Measurements from ENCODE around the gene MYL12B.

MYL12B gene

DNA sequence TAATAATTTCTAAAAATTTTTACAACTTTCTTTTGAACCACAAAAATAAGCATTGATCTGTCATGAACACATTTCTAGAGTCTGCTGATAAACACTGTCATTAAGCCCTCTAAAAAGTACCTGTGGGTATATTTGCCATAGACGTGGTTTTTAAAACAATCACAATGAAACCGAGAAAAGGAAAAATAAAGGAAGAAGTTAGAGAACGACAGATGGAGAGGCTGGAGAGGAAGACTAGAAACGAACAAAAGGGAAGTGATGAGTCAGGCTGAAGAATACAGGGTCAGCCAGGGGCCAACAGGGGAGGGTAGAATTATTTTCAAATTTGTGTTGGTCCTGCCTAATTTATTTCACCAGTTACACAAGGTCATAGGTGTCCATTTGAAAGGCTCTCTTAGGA, 62.0 kb downstream of the MYL12B start:
- TF ChIP-seq, protein P1, sequence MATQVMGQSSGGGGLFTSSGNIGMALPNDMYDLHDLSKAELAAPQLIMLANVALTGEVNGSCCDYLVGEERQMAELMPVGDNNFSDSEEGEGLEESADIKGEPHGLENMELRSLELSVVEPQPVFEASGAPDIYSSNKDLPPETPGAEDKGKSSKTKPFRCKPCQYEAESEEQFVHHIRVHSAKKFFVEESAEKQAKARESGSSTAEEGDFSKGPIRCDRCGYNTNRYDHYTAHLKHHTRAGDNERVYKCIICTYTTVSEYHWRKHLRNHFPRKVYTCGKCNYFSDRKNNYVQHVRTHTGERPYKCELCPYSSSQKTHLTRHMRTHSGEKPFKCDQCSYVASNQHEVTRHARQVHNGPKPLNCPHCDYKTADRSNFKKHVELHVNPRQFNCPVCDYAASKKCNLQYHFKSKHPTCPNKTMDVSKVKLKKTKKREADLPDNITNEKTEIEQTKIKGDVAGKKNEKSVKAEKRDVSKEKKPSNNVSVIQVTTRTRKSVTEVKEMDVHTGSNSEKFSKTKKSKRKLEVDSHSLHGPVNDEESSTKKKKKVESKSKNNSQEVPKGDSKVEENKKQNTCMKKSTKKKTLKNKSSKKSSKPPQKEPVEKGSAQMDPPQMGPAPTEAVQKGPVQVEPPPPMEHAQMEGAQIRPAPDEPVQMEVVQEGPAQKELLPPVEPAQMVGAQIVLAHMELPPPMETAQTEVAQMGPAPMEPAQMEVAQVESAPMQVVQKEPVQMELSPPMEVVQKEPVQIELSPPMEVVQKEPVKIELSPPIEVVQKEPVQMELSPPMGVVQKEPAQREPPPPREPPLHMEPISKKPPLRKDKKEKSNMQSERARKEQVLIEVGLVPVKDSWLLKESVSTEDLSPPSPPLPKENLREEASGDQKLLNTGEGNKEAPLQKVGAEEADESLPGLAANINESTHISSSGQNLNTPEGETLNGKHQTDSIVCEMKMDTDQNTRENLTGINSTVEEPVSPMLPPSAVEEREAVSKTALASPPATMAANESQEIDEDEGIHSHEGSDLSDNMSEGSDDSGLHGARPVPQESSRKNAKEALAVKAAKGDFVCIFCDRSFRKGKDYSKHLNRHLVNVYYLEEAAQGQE (IDR thresholded peaks at IDR 0.05; ENCODE audit: insufficient read depth in 1 of 2, low read depth in 2 of 2, low read length in 2 of 2), result no peak
- TF ChIP-seq TAF1 (IDR thresholded peaks at IDR 0.05; ENCODE audit: borderline replicate concordance, insufficient read depth, low read length) (no peak), POLR2AphosphoS5 (IDR thresholded peaks at IDR 0.05; ENCODE audit: low read depth, low read length) (no peak), FOXP2 (optimal IDR thresholded peaks at IDR 0.05; ENCODE audit: borderline replicate concordance, extremely low read depth, extremely low read length, insufficient read depth) (no peak), SIN3A (IDR thresholded peaks at IDR 0.05; ENCODE audit: borderline replicate concordance, insufficient read depth, low read length) (no peak)

Data from PFSK-1 (cell line).